ENCODE measurements around the gene KRTAP5-3. TPM values are rescaled to one million over a fixed set of nuclear protein-coding genes. Genes with fewer than 3 reads are reported as not detected.

Gene KRTAP5-3
- total RNA-seq, 1 experiment from 2014 or later, result not detected

DNA sequence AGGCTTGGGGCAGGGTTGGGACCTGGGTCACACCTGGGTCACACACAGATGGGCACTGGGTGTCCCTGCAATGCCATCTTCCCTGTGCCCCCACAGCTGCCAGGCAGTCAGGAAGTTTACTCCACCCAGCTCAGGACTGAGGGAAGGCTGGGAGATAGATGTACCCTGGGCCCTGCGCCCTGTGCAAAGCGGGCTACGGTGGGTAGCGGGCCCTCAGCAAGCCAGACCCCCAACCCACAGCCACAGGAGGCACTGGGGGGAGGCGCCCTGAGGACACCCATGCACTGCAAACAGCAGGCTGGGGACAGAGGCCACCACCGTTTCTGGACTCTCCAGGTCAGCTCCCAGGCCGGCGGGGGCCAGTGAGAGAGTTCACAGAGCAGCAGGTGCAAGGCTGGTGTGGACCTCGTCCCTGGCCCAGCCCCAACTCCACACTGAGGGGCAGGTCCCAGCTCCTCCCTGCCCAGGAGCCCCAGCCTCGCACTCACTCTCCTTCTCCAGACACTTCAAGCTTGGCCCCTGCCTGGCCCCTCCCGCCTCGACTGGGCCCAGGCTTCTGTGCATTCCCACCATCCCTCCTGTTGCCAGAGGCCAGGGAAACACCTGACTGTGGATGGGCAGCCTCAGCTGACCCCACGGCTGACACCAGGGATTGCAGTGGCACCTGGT is 41.1 kb downstream of the KRTAP5-3 start:
- Mint-ChIP-seq H3K4me1 (peaks cover 20 to 47% of the 10 kb centered on the region in 2 experiments), H3K9me3 (no peaks in the 10 kb centered on the region), H3K36me3 (ENCODE audit: insufficient read depth in 1 of 3, low read depth in 3 of 3) (no peaks in the 10 kb centered on the region), H3K4me3 (no peak overlapping the region), H3K27me3 (ENCODE audit: low read depth) (peaks cover 40% of the 10 kb centered on the region), H3K27ac (no peak overlapping the region; a peak in 1 of 7 replicates)
- Histone ChIP-seq H3K56ac (ENCODE audit: insufficient read length, low read depth, low read length) (no peak overlapping the region), H2BK15ac (ENCODE audit: low read depth, low read length) (no peak overlapping the region), H3K4ac (ENCODE audit: low read depth, low read length) (no peak overlapping the region), H4K91ac (ENCODE audit: insufficient read length, low read depth, low read length) (no peak overlapping the region), H3K23ac (ENCODE audit: insufficient read length, low read depth, low read length) (no peak overlapping the region), H3K18ac (ENCODE audit: insufficient read length, low read depth, low read length) (no peak overlapping the region), H2BK12ac (ENCODE audit: insufficient read length, low read depth, low read length) (no peak overlapping the region), H2AK5ac (ENCODE audit: insufficient read length, low read length) (no peak overlapping the region), H3K23me2 (ENCODE audit: insufficient read length, low read depth, low read length, poor library complexity, severe bottlenecking) (peaks cover 6% of the 10 kb centered on the region), H3K9me3 (ENCODE audit: control insufficient read depth, low read depth, low read length) (no peaks in the 10 kb centered on the region), H4K20me1 (ENCODE audit: control insufficient read depth, insufficient read depth, insufficient read length) (no peaks in the 10 kb centered on the region), H3T11ph (ENCODE audit: low read length) (no peak overlapping the region), H3K14ac (ENCODE audit: insufficient read depth, low read length) (no peak overlapping the region), H3K27me3 (ENCODE audit: insufficient read depth, low read length) (no peaks in the 10 kb centered on the region; the same call in 1 of the 2 replicates), H4K5ac (ENCODE audit: insufficient read length, low read depth, low read length) (no peak overlapping the region), H2BK20ac (ENCODE audit: low read depth, low read length, poor library complexity, severe bottlenecking) (no peak overlapping the region), H3K4me1 (ENCODE audit: insufficient read depth, low read length) (no peaks in the 10 kb centered on the region; the same call in 1 of the 2 replicates), H2BK120ac (ENCODE audit: low read depth, low read length, poor library complexity, severe bottlenecking) (no peak overlapping the region), H3K27ac (ENCODE audit: insufficient read length, low read depth, low read length) (no peak overlapping the region), H4K8ac (replicated peaks; ENCODE audit: insufficient read length, low read depth, low read length) (no peak overlapping the region), H2BK5ac (ENCODE audit: insufficient read length, low read length) (no peak overlapping the region), H3K79me1 (ENCODE audit: insufficient read depth, low read depth, low read length, poor library complexity, severe bottlenecking) (no peaks in the 10 kb centered on the region), H3K79me2 (ENCODE audit: insufficient read depth, low read length) (no peaks in the 10 kb centered on the region), H3K4me2 (ENCODE audit: insufficient read depth, insufficient read length, low read length) (no peak overlapping the region), H2AFZ (ENCODE audit: low read length) (no peak overlapping the region), H3K9ac (ENCODE audit: extremely low read depth, insufficient read length, low read length) (no peak overlapping the region)
- WGBS (ENCODE audit: extremely low coverage, insufficient read length, low lambda C conversion rate), result no CpG with 5 or more reads among the region's 13 CpGs
- TF ChIP-seq, protein P1, sequence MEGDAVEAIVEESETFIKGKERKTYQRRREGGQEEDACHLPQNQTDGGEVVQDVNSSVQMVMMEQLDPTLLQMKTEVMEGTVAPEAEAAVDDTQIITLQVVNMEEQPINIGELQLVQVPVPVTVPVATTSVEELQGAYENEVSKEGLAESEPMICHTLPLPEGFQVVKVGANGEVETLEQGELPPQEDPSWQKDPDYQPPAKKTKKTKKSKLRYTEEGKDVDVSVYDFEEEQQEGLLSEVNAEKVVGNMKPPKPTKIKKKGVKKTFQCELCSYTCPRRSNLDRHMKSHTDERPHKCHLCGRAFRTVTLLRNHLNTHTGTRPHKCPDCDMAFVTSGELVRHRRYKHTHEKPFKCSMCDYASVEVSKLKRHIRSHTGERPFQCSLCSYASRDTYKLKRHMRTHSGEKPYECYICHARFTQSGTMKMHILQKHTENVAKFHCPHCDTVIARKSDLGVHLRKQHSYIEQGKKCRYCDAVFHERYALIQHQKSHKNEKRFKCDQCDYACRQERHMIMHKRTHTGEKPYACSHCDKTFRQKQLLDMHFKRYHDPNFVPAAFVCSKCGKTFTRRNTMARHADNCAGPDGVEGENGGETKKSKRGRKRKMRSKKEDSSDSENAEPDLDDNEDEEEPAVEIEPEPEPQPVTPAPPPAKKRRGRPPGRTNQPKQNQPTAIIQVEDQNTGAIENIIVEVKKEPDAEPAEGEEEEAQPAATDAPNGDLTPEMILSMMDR (conservative IDR thresholded peaks at IDR 0.05), result no peak
- peak; percentile 24 for DNase-seq
